NOMO-1 (cell line): ENCODE measurements around the gene TMEM220.
"Not testable (repeated sequence)": the region's sequence is repeated elsewhere in the genome, so short reads cannot be mapped to it uniquely, and the experiment has no call there.

Experiments
- DNase-seq, 2 experiments: peaks; one replicate each; lab custom pipeline; 2025; ENCODE audit not compliant: unreplicated experiment in 2 of 2; lab: John Stamatoyannopoulos, UW

The TMEM220 gene

GRCh38 chr17:10731408-10731879, 1.6 kb upstream of the TMEM220 start:
- DNase-seq = no peak

- not testable (repeated sequence) for DNase-seq
Measured at GRCh38 chr17:10730247-10730646, 424 bp upstream of the TMEM220 start.

GRCh38 chr17:10728331-10728892, 1.4 kb downstream of the TMEM220 start:
- DNase-seq = no peak

- DNase-seq = no peak
Measured at GRCh38 chr17:10727192-10727591, 2.6 kb downstream of the TMEM220 start.

- no peak for DNase-seq
Measured at GRCh38 chr17:10726196-10726595, 3.6 kb downstream of the TMEM220 start.

GRCh38 chr17:10725262-10725661, 4.6 kb downstream of the TMEM220 start:
- no peak for DNase-seq

- DNase-seq = no peak
Measured at GRCh38 chr17:10724546-10725195, 5.2 kb downstream of the TMEM220 start.

GRCh38 chr17:10718547-10718946, 11.3 kb downstream of the TMEM220 start:
- no peak for DNase-seq

- no peak for DNase-seq
Measured at GRCh38 chr17:10716218-10716617, 13.6 kb downstream of the TMEM220 start.

- DNase-seq = no peak
Measured at GRCh38 chr17:10713318-10713717, 16.5 kb downstream of the TMEM220 start.

GRCh38 chr17:10705727-10706126, 24.1 kb downstream of the TMEM220 start:
- no peak for DNase-seq

- no peak for DNase-seq
Measured at GRCh38 chr17:10702574-10702973, 27.2 kb downstream of the TMEM220 start.

GRCh38 chr17:10699856-10700255, 30.0 kb downstream of the TMEM220 start:
- DNase-seq = no peak

GRCh38 chr17:10698096-10698818, 31.6 kb downstream of the TMEM220 start:
- DNase-seq = peak in 1 of 2 experiments; percentile 10

- DNase-seq = peak; percentile 91 to 96
Measured at GRCh38 chr17:10697092-10698081, 32.4 kb downstream of the TMEM220 start, which contains the start of the genes ADPRM and SCO1. TSS of gene ADPRM (plus strand) at chr17:10697594. CDS start at chr17:10704927, 7,333 bp downstream. TSS of gene SCO1 (minus strand) at chr17:10697533. CDS start at chr17:10697507, 26 bp downstream.

- DNase-seq = not testable (repeated sequence)
Measured at GRCh38 chr17:10695875-10696407, 33.9 kb downstream of the TMEM220 start.

GRCh38 chr17:10687499-10687898, 42.3 kb downstream of the TMEM220 start:
- DNase-seq = no peak

GRCh38 chr17:10683853-10684252, 46.0 kb downstream of the TMEM220 start:
- peak in 1 of 2 experiments; percentile 2 for DNase-seq

GRCh38 chr17:10681866-10682446, 47.9 kb downstream of the TMEM220 start:
- no peak for DNase-seq

GRCh38 chr17:10674704-10675103, 55.1 kb downstream of the TMEM220 start:
- DNase-seq = no peak
